Cardiac muscle cell (in vitro differentiated cells and primary cell): Measurements from ENCODE around the gene IL19. TPM values are rescaled to one million over a fixed set of nuclear protein-coding genes. Genes with fewer than 3 reads are reported as not detected.

ENCODE experiments used
- DNase-seq, 2 donors: peaks; one replicate each; pipeline versions ENCODE4 v3.0.0 to v3.0.0-alpha.2; 2010 to 2017; ENCODE audit warnings: low read depth in 1 of 2, low spot score in 1 of 2
- H3K27ac ChIP-seq: fragments of 200-600 bp; sonication (generic); 2 replicates; pipeline ENCODE4 v1.5.1; 2016
- H3K27me3 ChIP-seq: fragments of 200-600 bp; sonication (generic); 2 replicates; pipeline ENCODE4 v1.6.0; 2016; ENCODE audit warnings: control low read depth
- H3K36me3 ChIP-seq: fragments of 200-600 bp; sonication (generic); 2 replicates; pipeline ENCODE4 v1.5.1; 2016; ENCODE audit warnings: control low read depth
- H3K4me1 ChIP-seq: fragments of 200-600 bp; sonication (generic); 2 replicates; pipeline ENCODE4 v1.8.1; 2017; ENCODE audit warnings: low read depth, mild to moderate bottlenecking, mixed run types
- H3K4me3 ChIP-seq: fragments of 200-600 bp; sonication (generic); 2 replicates; pipeline ENCODE4 v1.5.1; 2016; ENCODE audit warnings: mild to moderate bottlenecking
- H3K9me3 ChIP-seq: fragments of 200-600 bp; sonication (generic); 2 replicates; pipeline ENCODE4 v1.5.1; 2017; ENCODE audit warnings: low read depth, mild to moderate bottlenecking, control low read depth
- polyA plus RNA-seq: library from polyadenylated mRNA; unstranded; fragments of >200 nt; fragmentation: Nextera tagmentation; extraction: Ambion mirVana; gene quantifications from 2 replicates; pipeline ENCODE4 v1.2.1, GENCODE V29; 2016
- total RNA-seq: library from RNA; depleted of rRNA; stranded (reverse); fragments of >200 nt; gene quantifications from 2 replicates; pipeline ENCODE4 v1.2.3, GENCODE V29; 2016
- TF ChIP-seq, protein P1 (sequence below): IDR thresholded peaks from 2 replicates; pipeline ENCODE4 v1.5.1; 2012; ENCODE audit warnings: low read depth, mild to moderate bottlenecking, low read length

Gene IL19
- total and polyA plus RNA-seq, 2 experiments from 2014 or later, result not detected

DNA sequence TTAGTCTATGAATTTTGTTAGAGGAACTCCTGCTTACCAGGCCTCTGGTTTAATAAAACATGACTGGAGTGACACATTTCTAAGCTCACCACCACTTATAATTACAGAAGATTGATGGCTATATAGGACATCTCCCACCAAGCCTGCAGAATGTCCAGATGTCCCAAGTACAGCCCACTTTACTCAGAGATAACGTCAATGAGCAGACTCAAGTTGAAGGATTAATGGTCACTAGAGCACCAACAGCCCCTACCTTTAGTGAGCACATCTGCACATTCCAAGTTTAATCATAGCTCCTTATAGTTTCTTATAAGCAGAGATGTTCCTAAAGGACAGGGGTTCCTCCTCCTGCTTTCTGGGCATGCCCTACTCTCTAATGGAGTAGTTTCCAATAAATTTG, 57.5 kb downstream of the IL19 start:
- Histone ChIP-seq H3K27me3 (no peaks in the 10 kb centered on the region), H3K36me3 (no peaks in the 10 kb centered on the region), H3K4me3 (no peak overlapping the region), H3K4me1 (peaks cover 8% of the 10 kb centered on the region), H3K9me3 (no peaks in the 10 kb centered on the region), H3K27ac (no peak overlapping the region)
- DNase-seq, result peak in 1 of 2 donors; percentile 32
- TF ChIP-seq, protein P1, sequence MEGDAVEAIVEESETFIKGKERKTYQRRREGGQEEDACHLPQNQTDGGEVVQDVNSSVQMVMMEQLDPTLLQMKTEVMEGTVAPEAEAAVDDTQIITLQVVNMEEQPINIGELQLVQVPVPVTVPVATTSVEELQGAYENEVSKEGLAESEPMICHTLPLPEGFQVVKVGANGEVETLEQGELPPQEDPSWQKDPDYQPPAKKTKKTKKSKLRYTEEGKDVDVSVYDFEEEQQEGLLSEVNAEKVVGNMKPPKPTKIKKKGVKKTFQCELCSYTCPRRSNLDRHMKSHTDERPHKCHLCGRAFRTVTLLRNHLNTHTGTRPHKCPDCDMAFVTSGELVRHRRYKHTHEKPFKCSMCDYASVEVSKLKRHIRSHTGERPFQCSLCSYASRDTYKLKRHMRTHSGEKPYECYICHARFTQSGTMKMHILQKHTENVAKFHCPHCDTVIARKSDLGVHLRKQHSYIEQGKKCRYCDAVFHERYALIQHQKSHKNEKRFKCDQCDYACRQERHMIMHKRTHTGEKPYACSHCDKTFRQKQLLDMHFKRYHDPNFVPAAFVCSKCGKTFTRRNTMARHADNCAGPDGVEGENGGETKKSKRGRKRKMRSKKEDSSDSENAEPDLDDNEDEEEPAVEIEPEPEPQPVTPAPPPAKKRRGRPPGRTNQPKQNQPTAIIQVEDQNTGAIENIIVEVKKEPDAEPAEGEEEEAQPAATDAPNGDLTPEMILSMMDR, result no peak

GRCh38 chr1:206828765-206829164, 58.2 kb downstream of the IL19 start:
- no peak overlapping the region for H3K4me3 ChIP-seq
- TF ChIP-seq, protein P1, result no peak
- H3K36me3 ChIP-seq, result no peaks in the 10 kb centered on the region
- H3K4me1 ChIP-seq, result peaks cover 8% of the 10 kb centered on the region
- H3K27me3 ChIP-seq, result no peaks in the 10 kb centered on the region
- H3K9me3 ChIP-seq, result no peaks in the 10 kb centered on the region
- H3K27ac ChIP-seq, result no peak overlapping the region
- no peak for DNase-seq

- no peak for DNase-seq
These were observed 58.7 kb downstream of the IL19 start for GRCh38 chr1:206829282-206829681.

GRCh38 chr1:206829875-206830274, 59.3 kb downstream of the IL19 start:
- Histone ChIP-seq H3K4me3 (no peak overlapping the region), H3K27ac (no peak overlapping the region), H3K36me3 (no peaks in the 10 kb centered on the region), H3K4me1 (peaks cover 8% of the 10 kb centered on the region), H3K27me3 (peaks cover 4% of the 10 kb centered on the region), H3K9me3 (no peaks in the 10 kb centered on the region)
- DNase-seq, result no peak
- TF ChIP-seq, protein P1, result no peak

More at GRCh38 chr1:206829282-206829681, 58.7 kb downstream of the IL19 start:
- Histone ChIP-seq H3K4me3 (no peak overlapping the region), H3K36me3 (no peaks in the 10 kb centered on the region), H3K9me3 (no peaks in the 10 kb centered on the region), H3K27ac (no peak overlapping the region), H3K27me3 (peaks cover 1% of the 10 kb centered on the region), H3K4me1 (peaks cover 8% of the 10 kb centered on the region)
- TF ChIP-seq, protein P1, result no peak

GRCh38 chr1:206831650-206832049, 61.1 kb downstream of the IL19 start:
- TF ChIP-seq, protein P1, result no peak
- H3K4me3 ChIP-seq, result no peak overlapping the region
- H3K9me3 ChIP-seq, result no peaks in the 10 kb centered on the region
- H3K27me3 ChIP-seq, result peaks cover 4% of the 10 kb centered on the region
- no peak overlapping the region for H3K27ac ChIP-seq
- DNase-seq, result no peak
- H3K36me3 ChIP-seq, result no peaks in the 10 kb centered on the region
- peaks cover 5% of the 10 kb centered on the region for H3K4me1 ChIP-seq
